Neuron (in vitro differentiated cells): ENCODE measurements around the gene RRAGD.

Source experiments
- H2AFZ ChIP-seq: one replicate; pipeline ENCODE4 v1.6.1; 2013; ENCODE audit warnings: low read depth, mild to moderate bottlenecking, inconsistent platforms, low read length, moderate library complexity
- H3K27me3 ChIP-seq: one replicate; pipeline ENCODE4 v1.6.1; 2013; ENCODE audit warnings: low read length; ENCODE audit not compliant: insufficient read depth
- H3K36me3 ChIP-seq: one replicate; pipeline ENCODE4 v1.6.1; 2013; ENCODE audit warnings: low read length; ENCODE audit not compliant: insufficient read depth
- H3K4me1 ChIP-seq: one replicate; pipeline ENCODE4 v1.6.1; 2013; ENCODE audit warnings: low read length; ENCODE audit not compliant: insufficient read depth
- H3K4me3 ChIP-seq: 2 replicates; pipeline ENCODE4 v1.5.1; 2013; ENCODE audit warnings: mild to moderate bottlenecking, low read length, moderate library complexity
- H3K9me3 ChIP-seq: one replicate; pipeline ENCODE4 v1.6.1; 2013; ENCODE audit warnings: low read length

Gene RRAGD

GRCh38 chr6:89335164-89335563 is 76.9 kb downstream of the RRAGD start:
- Histone ChIP-seq H3K9me3 (no peaks in the 10 kb centered on the region), H3K36me3 (peaks cover 64% of the 10 kb centered on the region), H2AFZ (no peak overlapping the region), H3K4me3 (no peak overlapping the region), H3K27me3 (no peaks in the 10 kb centered on the region), H3K4me1 (no peaks in the 10 kb centered on the region)

DNA sequence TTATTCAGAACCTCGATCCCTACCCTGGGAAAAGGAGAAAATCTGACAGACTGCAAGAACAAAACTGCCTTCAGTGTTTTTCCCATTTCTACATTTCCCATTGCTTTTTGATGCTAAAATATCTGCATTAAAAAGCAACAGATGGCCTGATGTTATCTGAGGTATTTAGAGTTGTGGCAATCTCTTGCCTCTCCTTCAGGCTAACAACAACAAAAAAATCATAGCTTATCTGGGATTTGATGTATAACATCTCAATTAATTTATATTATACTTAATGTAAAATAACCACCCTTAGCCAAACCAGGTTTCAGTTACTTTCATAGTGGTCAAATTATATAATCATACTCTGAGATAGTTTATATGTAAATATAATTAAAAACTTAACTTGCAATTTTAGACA is 81.2 kb downstream of the RRAGD start:
- Histone ChIP-seq H3K9me3 (no peaks in the 10 kb centered on the region), H3K27me3 (no peaks in the 10 kb centered on the region), H3K4me1 (no peaks in the 10 kb centered on the region), H2AFZ (no peak overlapping the region), H3K36me3 (peaks cover 67% of the 10 kb centered on the region), H3K4me3 (no peak overlapping the region)

GRCh38 chr6:89328976-89329375 is 83.1 kb downstream of the RRAGD start:
- no peak overlapping the region for H3K4me3 ChIP-seq
- no peaks in the 10 kb centered on the region for H3K27me3 ChIP-seq
- no peaks in the 10 kb centered on the region for H3K9me3 ChIP-seq
- H3K4me1 ChIP-seq = no peaks in the 10 kb centered on the region
- peaks cover 56% of the 10 kb centered on the region for H3K36me3 ChIP-seq
- H2AFZ ChIP-seq = no peak overlapping the region

DNA sequence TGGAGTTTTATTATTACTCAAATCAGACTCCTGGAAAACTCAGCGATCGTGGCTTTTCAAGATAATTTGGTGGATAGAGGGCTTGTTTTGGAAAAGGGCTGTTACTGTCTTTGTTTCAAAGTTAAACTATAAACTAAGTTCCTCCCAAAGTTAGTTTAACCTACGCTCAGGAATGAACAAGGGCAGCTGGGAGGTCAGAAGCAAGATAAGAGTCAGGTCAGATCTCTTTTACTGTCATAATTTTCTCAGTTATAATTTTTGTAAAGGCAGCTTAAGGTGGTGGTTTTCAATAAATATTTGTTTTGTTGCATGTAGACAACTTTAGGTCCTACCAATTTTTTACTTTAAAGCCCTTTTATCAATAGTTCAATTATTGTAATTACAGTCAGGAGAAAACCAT is 87.8 kb downstream of the RRAGD start:
- no peaks in the 10 kb centered on the region for H3K4me1 ChIP-seq
- no peaks in the 10 kb centered on the region for H3K27me3 ChIP-seq
- H2AFZ ChIP-seq = no peak overlapping the region
- H3K9me3 ChIP-seq = peaks cover 10% of the 10 kb centered on the region
- H3K4me3 ChIP-seq = no peak overlapping the region
- H3K36me3 ChIP-seq = peaks cover 27% of the 10 kb centered on the region

- Histone ChIP-seq H3K36me3 (peaks cover 20% of the 10 kb centered on the region), H3K4me3 (no peak overlapping the region), H3K27me3 (no peaks in the 10 kb centered on the region)
Observed at GRCh38 chr6:89323511-89323971, 88.5 kb downstream of the RRAGD start.

DNA sequence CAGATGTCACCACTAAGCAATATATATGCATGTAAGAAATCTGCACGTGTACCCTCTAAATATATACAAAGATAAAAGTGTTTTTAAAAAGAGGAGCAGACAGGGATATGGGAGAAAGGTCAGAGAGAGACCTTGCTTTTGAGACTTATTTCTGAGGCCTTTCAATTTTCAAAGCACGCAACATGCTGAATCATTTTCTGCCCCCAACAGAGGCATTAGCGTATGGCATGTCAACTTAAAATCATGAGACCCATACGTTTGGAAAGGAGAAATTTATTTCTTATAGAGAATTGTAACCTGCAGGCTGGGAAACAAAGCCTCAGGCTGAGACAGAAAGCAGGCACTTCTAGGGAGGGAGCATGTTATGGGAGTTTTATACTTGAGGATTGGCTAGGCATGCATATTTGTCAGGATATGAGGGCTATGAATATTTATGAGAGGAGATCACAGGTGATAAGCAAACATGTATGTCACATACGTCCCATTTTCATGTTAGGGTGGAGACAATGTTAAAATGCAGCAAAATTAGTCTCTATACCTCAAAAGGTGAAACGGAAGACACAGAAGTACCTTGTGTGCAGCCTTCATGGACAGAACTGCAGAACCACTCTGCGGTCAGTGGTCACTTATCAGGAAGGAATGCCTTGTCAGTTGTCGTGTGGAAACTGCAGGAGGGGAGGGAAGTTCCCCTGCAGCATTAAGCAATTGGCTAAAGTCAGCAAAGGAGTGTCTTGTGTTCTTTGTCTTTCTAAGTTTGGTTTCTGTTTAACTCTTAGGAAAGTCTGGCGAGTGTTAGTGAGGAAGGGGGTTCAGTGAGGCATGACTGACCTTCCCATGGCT is 90.7 kb downstream of the RRAGD start:
- Histone ChIP-seq H3K4me1 (no peaks in the 10 kb centered on the region), H3K27me3 (no peaks in the 10 kb centered on the region), H3K4me3 (no peak overlapping the region), H3K36me3 (peaks cover 3% of the 10 kb centered on the region), H3K9me3 (peaks cover 10% of the 10 kb centered on the region), H2AFZ (no peak overlapping the region)

More at GRCh38 chr6:89323511-89323971, 88.5 kb downstream of the RRAGD start:
- Histone ChIP-seq H3K4me1 (no peaks in the 10 kb centered on the region), H3K9me3 (peaks cover 10% of the 10 kb centered on the region), H2AFZ (no peak overlapping the region)

- H3K4me1 ChIP-seq = no peaks in the 10 kb centered on the region
Observed at GRCh38 chr6:89320012-89320559, 92.0 kb downstream of the RRAGD start.

DNA sequence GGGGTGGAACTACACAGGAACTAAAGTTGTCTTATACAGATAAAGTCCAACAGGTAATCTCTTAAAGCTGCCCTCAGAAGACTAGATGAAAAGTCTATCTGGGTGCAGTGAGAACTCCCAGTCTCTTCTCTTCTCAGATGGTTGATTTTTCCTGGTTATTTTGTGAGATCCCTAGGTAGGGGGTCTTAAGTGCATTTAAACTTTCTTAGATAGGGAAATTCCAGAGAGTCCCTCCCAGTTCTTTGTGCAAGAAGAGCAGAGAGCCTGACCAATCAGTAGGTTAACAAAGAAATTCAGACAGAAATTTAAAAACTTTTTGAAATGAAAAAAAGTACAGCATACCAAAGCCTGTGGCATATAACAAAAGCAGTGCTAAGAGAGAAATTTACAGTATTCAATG is 95.0 kb downstream of the RRAGD start:
- H3K27me3 ChIP-seq = no peaks in the 10 kb centered on the region
- H3K4me1 ChIP-seq = peaks cover 14% of the 10 kb centered on the region
- H3K9me3 ChIP-seq = peaks cover 10% of the 10 kb centered on the region
- H2AFZ ChIP-seq = no peak overlapping the region
- no peaks in the 10 kb centered on the region for H3K36me3 ChIP-seq
- no peak overlapping the region for H3K4me3 ChIP-seq

More at GRCh38 chr6:89320012-89320559, 92.0 kb downstream of the RRAGD start:
- H3K4me3 ChIP-seq = no peak overlapping the region
- H2AFZ ChIP-seq = no peak overlapping the region
- H3K27me3 ChIP-seq = no peaks in the 10 kb centered on the region
- no peaks in the 10 kb centered on the region for H3K36me3 ChIP-seq
- peaks cover 10% of the 10 kb centered on the region for H3K9me3 ChIP-seq

GRCh38 chr6:89315249-89315885 is 96.7 kb downstream of the RRAGD start, which contains the start of gene GABRR2:
Gene GABRR2 (minus strand): TSS chr6:89315299. CDS start chr6:89315165, 134 bp downstream.
- H3K4me3 ChIP-seq = no peak within 1 kb of the TSS
- peaks cover 21% of the 10 kb centered on the region for H3K4me1 ChIP-seq

DNA sequence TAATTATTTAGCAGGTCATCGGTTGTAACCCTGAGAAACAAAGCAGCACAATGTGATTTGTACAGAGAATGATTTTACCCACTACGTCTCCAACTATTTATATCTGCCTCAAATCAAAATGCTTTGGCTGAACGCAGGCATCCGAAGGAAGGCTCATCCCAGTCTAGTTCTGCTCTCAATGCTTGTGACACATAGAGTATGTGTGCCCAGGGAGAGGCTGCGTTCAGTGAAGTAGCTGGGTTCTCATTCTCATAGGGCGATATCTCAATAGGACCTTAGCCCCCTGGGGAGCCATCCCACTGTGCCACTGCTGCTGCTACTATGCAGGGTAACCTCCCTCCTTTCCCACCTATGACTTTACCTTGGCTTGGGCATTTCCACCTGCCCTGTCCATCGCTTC is 97.4 kb downstream of the RRAGD start:
- no peak overlapping the region for H2AFZ ChIP-seq
- H3K36me3 ChIP-seq = no peaks in the 10 kb centered on the region
- no peaks in the 10 kb centered on the region for H3K27me3 ChIP-seq
- H3K9me3 ChIP-seq = no peaks in the 10 kb centered on the region
- H3K4me1 ChIP-seq = peaks cover 21% of the 10 kb centered on the region
- H3K4me3 ChIP-seq = no peak overlapping the region

More at GRCh38 chr6:89315249-89315885, 96.7 kb downstream of the RRAGD start, which contains the start of gene GABRR2:
- Histone ChIP-seq H3K36me3 (no peaks in the 10 kb centered on the region), H3K9me3 (peaks cover 2% of the 10 kb centered on the region), H3K27me3 (no peaks in the 10 kb centered on the region), H2AFZ (no peak within 1 kb of the TSS)
